Caco-2 (cell line): ENCODE data around the gene WWOX. TPM values are rescaled to one million over a fixed set of nuclear protein-coding genes. Genes with fewer than 3 reads are reported as not detected.

Source experiments
- BruUV-seq: library from RNA; stranded (reverse); fragments of 400-500 nt; replicated peaks from 2 replicates; lab custom pipeline; 2021; lab: Mats Ljungman, UMichigan
- CTCF ChIA-PET: fragments of 300-600 bp; sonication (Branson Sonifier 250); formaldehyde crosslinking; loops from one replicate; lab custom pipeline; 2022; ENCODE audit warnings: antibody characterized with exemption; lab: Charles Lee
- POLR2A ChIA-PET: fragments of 300-600 bp; sonication (Branson Sonifier 250); formaldehyde crosslinking; loops from one replicate; lab custom pipeline; 2022; ENCODE audit warnings: antibody characterized with exemption; lab: Charles Lee
- DNase-seq, 2 experiments: peaks; one replicate each; pipeline versions ENCODE4 v3.0.0 to v3.0.0-alpha.2; 2020 to 2022
- H3K27me3 ChIP-seq: replicated peaks from 2 replicates; pipeline ENCODE4 v1.6.0; 2011; ENCODE audit warnings: low read length; ENCODE audit not compliant: control insufficient read depth, insufficient read depth
- H3K36me3 ChIP-seq: 2 replicates; pipeline ENCODE4 v1.5.1; 2011; ENCODE audit warnings: low read length; ENCODE audit not compliant: control insufficient read depth, insufficient read depth
- H3K4me1 ChIP-seq: fragments of 250-450 bp; sonication (Bioruptor Pico); 2 replicates; pipeline ENCODE4 v1.5.1; 2020; ENCODE audit warnings: mild to moderate bottlenecking
- H3K4me3 ChIP-seq: 2 replicates; pipeline ENCODE4 v1.5.1; 2011; ENCODE audit warnings: low read depth, mild to moderate bottlenecking, control low read depth, low read length
- H3K9me3 ChIP-seq: fragments of 250-450 bp; sonication (Bioruptor Pico); 2 replicates; pipeline ENCODE4 v1.5.1; 2020; ENCODE audit warnings: mild to moderate bottlenecking, moderate library complexity
- H3K27ac Mint-ChIP-seq: one replicate; pipeline ENCODE4 v1.8.0; 2022; ENCODE audit warnings: mixed read lengths; ENCODE audit not compliant: unreplicated experiment
- H3K27me3 Mint-ChIP-seq: one replicate; pipeline ENCODE4 v1.8.0; 2022; ENCODE audit warnings: mixed read lengths; ENCODE audit not compliant: insufficient read depth, unreplicated experiment
- H3K36me3 Mint-ChIP-seq: one replicate; pipeline ENCODE4 v1.8.0; 2022; ENCODE audit warnings: mild to moderate bottlenecking, mixed read lengths; ENCODE audit not compliant: insufficient read depth, unreplicated experiment
- H3K4me1 Mint-ChIP-seq: one replicate; pipeline ENCODE4 v1.8.0; 2022; ENCODE audit warnings: low read depth, mixed read lengths; ENCODE audit not compliant: unreplicated experiment
- H3K4me3 Mint-ChIP-seq: one replicate; pipeline ENCODE4 v1.8.0; 2022; ENCODE audit warnings: mild to moderate bottlenecking, moderate library complexity, mixed read lengths; ENCODE audit not compliant: unreplicated experiment
- H3K9me3 Mint-ChIP-seq: one replicate; pipeline ENCODE4 v1.8.0; 2022; ENCODE audit warnings: mixed read lengths; ENCODE audit not compliant: unreplicated experiment
- intact Hi-C: fragments of 100-400 bp; cut with micrococcal nuclease; formaldehyde crosslinking; loops from one replicate; pipeline ENCODE4 v1.10.0; 2022; ENCODE audit not compliant: unreplicated experiment
- total RNA-seq: library from RNA; stranded (reverse); gene quantifications from 2 replicates; pipeline ENCODE4 v1.2.3, GENCODE V29; 2022
- TF ChIP-seq, protein P1 (sequence below), 2 experiments: fragments of 200-600 bp in 1 of 2; IDR thresholded peaks; 1 replicate in 1 of 2; 2 replicates in 1 of 2; pipeline versions ENCODE4 v1.5.1 to v1.8.0; 2011 to 2022; ENCODE audit warnings: antibody characterized with exemption in 1 of 2, control low read depth in 1 of 2, inconsistent platforms in 1 of 2, low read depth in 1 of 2, low read length in 1 of 2, mild to moderate bottlenecking in 1 of 2, moderate library complexity in 1 of 2; ENCODE audit not compliant: insufficient read depth in 1 of 2, severe bottlenecking in 1 of 2, unreplicated experiment in 1 of 2

WWOX gene
- total RNA-seq, 1 experiment from 2014 or later, result 45.0 TPM

DNA sequence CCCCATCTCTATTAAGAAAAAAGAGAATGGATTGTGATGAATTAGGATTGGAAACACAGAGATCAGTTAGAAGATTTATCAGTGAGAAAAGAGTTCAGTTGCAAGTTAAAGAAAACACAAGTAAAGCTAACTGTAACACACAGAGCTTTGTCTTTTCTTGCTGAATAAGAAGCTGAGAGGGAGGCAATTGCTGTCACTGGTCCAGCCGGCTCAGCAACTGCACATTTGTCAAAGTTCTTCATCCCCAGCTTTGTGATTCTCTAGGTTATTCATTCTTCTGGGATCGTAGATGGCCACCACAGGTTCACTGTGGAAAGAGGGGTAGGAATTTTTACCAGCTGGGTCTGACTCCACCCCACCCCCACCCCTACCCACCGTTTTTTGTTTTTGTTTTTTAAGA lies 615.7 kb downstream of the WWOX start:
- Histone ChIP-seq H3K9me3 (no peaks in the 10 kb centered on the region; the same call in 1 of the 2 replicates), H3K27me3 (no peaks in the 10 kb centered on the region), H3K4me3 (no peak overlapping the region), H3K4me1 (peaks cover 4% of the 10 kb centered on the region; the same call in 1 of the 2 replicates), H3K36me3 (no peaks in the 10 kb centered on the region)
- TF ChIP-seq, protein P1, sequence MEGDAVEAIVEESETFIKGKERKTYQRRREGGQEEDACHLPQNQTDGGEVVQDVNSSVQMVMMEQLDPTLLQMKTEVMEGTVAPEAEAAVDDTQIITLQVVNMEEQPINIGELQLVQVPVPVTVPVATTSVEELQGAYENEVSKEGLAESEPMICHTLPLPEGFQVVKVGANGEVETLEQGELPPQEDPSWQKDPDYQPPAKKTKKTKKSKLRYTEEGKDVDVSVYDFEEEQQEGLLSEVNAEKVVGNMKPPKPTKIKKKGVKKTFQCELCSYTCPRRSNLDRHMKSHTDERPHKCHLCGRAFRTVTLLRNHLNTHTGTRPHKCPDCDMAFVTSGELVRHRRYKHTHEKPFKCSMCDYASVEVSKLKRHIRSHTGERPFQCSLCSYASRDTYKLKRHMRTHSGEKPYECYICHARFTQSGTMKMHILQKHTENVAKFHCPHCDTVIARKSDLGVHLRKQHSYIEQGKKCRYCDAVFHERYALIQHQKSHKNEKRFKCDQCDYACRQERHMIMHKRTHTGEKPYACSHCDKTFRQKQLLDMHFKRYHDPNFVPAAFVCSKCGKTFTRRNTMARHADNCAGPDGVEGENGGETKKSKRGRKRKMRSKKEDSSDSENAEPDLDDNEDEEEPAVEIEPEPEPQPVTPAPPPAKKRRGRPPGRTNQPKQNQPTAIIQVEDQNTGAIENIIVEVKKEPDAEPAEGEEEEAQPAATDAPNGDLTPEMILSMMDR (IDR thresholded peaks at IDR 0.05; ENCODE audit: insufficient read depth in 1 of 2, low read depth in 1 of 2, low read length in 1 of 2, severe bottlenecking in 1 of 2, unreplicated experiment in 1 of 2), result no peak
- no peak for DNase-seq
- no peaks in the 10 kb centered on the region for H3K9me3 Mint-ChIP-seq
- CTCF ChIA-PET, result no interaction called here
- no peaks in the 10 kb centered on the region for H3K27me3 Mint-ChIP-seq
- intact Hi-C loops, result no loop called here
- no peak overlapping the region for H3K4me3 Mint-ChIP-seq
- H3K36me3 Mint-ChIP-seq, result no peaks in the 10 kb centered on the region
- BruUV-seq, result no TSS peak
- peaks cover 14% of the 10 kb centered on the region for H3K4me1 Mint-ChIP-seq
- no peak overlapping the region for H3K27ac Mint-ChIP-seq
- POLR2A ChIA-PET, result no interaction called here

DNA sequence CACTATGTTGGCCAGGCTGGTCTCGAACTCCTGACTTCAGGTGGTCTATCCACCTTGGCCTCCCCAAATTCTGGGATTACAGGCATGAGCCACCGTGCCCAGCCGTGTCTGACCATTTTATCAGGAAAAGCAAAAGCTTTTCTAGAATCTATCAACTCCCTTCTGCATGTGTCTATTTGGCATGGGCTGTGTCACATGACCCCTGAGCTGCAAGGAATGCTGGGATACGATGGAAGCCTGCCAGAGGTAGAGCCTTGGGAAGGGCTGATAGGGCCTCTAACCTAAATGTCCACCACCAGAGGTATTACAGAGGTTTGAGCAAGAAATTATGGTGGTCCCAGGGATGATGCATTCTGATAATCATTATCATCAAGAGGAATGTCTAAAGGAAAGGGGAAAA lies 616.2 kb downstream of the WWOX start:
- TF ChIP-seq, protein P1 (IDR thresholded peaks at IDR 0.05; ENCODE audit: insufficient read depth in 1 of 2, low read depth in 1 of 2, low read length in 1 of 2, severe bottlenecking in 1 of 2, unreplicated experiment in 1 of 2), result no peak
- Mint-ChIP-seq H3K36me3 (no peaks in the 10 kb centered on the region), H3K9me3 (no peaks in the 10 kb centered on the region), H3K27ac (peak overlapping the region; percentile 3), H3K27me3 (no peaks in the 10 kb centered on the region), H3K4me3 (no peak overlapping the region), H3K4me1 (peaks cover 14% of the 10 kb centered on the region)
- no TSS peak for BruUV-seq
- Histone ChIP-seq H3K4me3 (no peak overlapping the region), H3K36me3 (no peaks in the 10 kb centered on the region), H3K27me3 (no peaks in the 10 kb centered on the region), H3K4me1 (peaks cover 4% of the 10 kb centered on the region; the same call in 1 of the 2 replicates), H3K9me3 (no peaks in the 10 kb centered on the region; the same call in 1 of the 2 replicates)
- intact Hi-C loops, result no loop called here
- ChIA-PET CTCF (no interaction called here), POLR2A (no interaction called here)
- DNase-seq, result no peak

DNA sequence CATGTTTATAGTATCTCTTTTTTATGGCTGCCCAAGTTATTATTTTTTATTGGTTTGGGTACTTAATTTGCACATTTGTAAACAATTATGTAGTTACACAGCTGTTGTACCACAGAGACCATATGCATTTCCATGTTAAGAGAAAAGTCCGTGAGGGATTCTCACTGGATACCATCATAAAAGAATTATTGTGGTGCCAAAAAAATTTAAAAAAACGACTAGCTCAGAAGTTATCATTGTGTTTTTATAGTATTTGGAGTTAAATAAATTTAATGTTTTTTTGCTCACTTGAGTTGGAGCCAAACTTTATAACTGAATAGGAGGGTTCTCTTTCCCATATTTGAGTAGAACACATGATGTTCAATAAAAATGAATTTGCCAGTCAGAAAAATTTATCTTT lies 618.7 kb downstream of the WWOX start:
- H3K4me3 ChIP-seq, result no peak overlapping the region
- H3K4me1 ChIP-seq, result peaks cover 4% of the 10 kb centered on the region; the same call in 1 of the 2 replicates
- Mint-ChIP-seq H3K4me1 (peaks cover 14% of the 10 kb centered on the region), H3K9me3 (no peaks in the 10 kb centered on the region), H3K27ac (no peak overlapping the region), H3K36me3 (no peaks in the 10 kb centered on the region), H3K4me3 (no peak overlapping the region), H3K27me3 (no peaks in the 10 kb centered on the region)
- intact Hi-C loops, result no loop called here
- POLR2A ChIA-PET, result no interaction called here
- no TSS peak for BruUV-seq
- CTCF ChIA-PET, result no interaction called here
- H3K27me3 ChIP-seq, result no peaks in the 10 kb centered on the region
- TF ChIP-seq, protein P1 (IDR thresholded peaks at IDR 0.05; ENCODE audit: insufficient read depth in 1 of 2, low read depth in 1 of 2, low read length in 1 of 2, severe bottlenecking in 1 of 2, unreplicated experiment in 1 of 2), result no peak
- no peak for DNase-seq
- H3K36me3 ChIP-seq, result no peaks in the 10 kb centered on the region
- no peaks in the 10 kb centered on the region; the same call in 1 of the 2 replicates for H3K9me3 ChIP-seq
